Measurements from ENCODE around the gene GFRAL. TPM values are rescaled to one million over a fixed set of nuclear protein-coding genes. Genes with fewer than 3 reads are reported as not detected.

GFRAL gene
- total RNA-seq, 1 experiment from 2014 or later, result not detected

DNA sequence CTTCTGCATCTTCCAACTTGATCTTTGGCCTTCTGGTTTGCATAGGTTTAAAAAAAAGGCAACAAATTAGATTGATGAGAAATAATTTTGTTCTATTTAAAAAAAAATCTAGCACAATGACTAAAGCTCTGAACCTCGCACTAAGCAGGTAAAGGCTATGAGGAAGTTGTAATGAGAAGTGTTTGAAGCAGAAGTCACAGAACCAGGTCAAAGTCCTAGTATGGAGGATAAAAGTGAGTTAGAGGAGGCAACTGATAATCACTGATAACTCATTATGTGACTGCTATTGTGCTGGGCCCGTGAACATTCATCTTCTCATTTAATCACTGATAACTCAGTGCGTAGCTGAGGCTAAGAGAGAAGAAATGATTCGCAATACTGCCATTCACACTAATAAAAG is 46.1 kb upstream of the GFRAL start:
- H3K14ac ChIP-seq (ENCODE audit: insufficient read depth, low read length), result no peak overlapping the region
- Mint-ChIP-seq H3K4me3 (no peak overlapping the region), H3K27ac (no peak overlapping the region), H3K27me3 (ENCODE audit: low read depth) (no peaks in the 10 kb centered on the region), H3K36me3 (ENCODE audit: insufficient read depth in 1 of 3, low read depth in 3 of 3) (no peaks in the 10 kb centered on the region), H3K4me1 (peaks cover 16 to 19% of the 10 kb centered on the region in 2 experiments), H3K9me3 (no peaks in the 10 kb centered on the region)
- no peak overlapping the region for H4K91ac ChIP-seq (ENCODE audit: insufficient read length, low read depth, low read length)
- no peak overlapping the region for H3K18ac ChIP-seq (ENCODE audit: insufficient read length, low read depth, low read length)
- H3K9me3 ChIP-seq (ENCODE audit: control insufficient read depth, low read depth, low read length), result no peaks in the 10 kb centered on the region
- no peaks in the 10 kb centered on the region for H3K23me2 ChIP-seq (ENCODE audit: insufficient read length, low read depth, low read length, poor library complexity, severe bottlenecking)
- no peak overlapping the region for H3K27ac ChIP-seq (ENCODE audit: insufficient read length, low read depth, low read length)
- no peak overlapping the region for H4K5ac ChIP-seq (ENCODE audit: insufficient read length, low read depth, low read length)
- no peak overlapping the region for H3K23ac ChIP-seq (ENCODE audit: insufficient read length, low read depth, low read length)
- H2AK5ac ChIP-seq (ENCODE audit: insufficient read length, low read length), result no peak overlapping the region
- no peaks in the 10 kb centered on the region for H3K27me3 ChIP-seq (ENCODE audit: insufficient read depth, low read length)
- no peaks in the 10 kb centered on the region for H4K20me1 ChIP-seq (ENCODE audit: control insufficient read depth, insufficient read depth, insufficient read length)
- H2BK120ac ChIP-seq (ENCODE audit: low read depth, low read length, poor library complexity, severe bottlenecking), result no peak overlapping the region
- H2BK15ac ChIP-seq (ENCODE audit: low read depth, low read length), result no peak overlapping the region
- no peak overlapping the region for H2BK20ac ChIP-seq (ENCODE audit: low read depth, low read length, poor library complexity, severe bottlenecking)
- no peak overlapping the region for H2BK5ac ChIP-seq (ENCODE audit: insufficient read length, low read length)
- no peak for DNase-seq
- no peak overlapping the region for H3K4me2 ChIP-seq (ENCODE audit: insufficient read depth, insufficient read length, low read length)
- no peak overlapping the region for H3K9ac ChIP-seq (ENCODE audit: extremely low read depth, insufficient read length, low read length)
- H2AFZ ChIP-seq (ENCODE audit: low read length), result no peak overlapping the region
- WGBS (ENCODE audit: extremely low coverage, insufficient read length, low lambda C conversion rate), result no CpG with 5 or more reads among the region's 4 CpGs
- no peak overlapping the region for H3T11ph ChIP-seq (ENCODE audit: low read length)
- H4K8ac ChIP-seq (replicated peaks; ENCODE audit: insufficient read length, low read depth, low read length), result no peak overlapping the region
- H3K79me2 ChIP-seq (ENCODE audit: insufficient read depth, low read length), result no peaks in the 10 kb centered on the region
- no peaks in the 10 kb centered on the region for H3K79me1 ChIP-seq (ENCODE audit: insufficient read depth, low read depth, low read length, poor library complexity, severe bottlenecking)
- H3K4me1 ChIP-seq (ENCODE audit: insufficient read depth, low read length), result peaks cover 7% of the 10 kb centered on the region; the same call in 1 of the 2 replicates
- H3K4ac ChIP-seq (ENCODE audit: low read depth, low read length), result no peak overlapping the region
- H2BK12ac ChIP-seq (ENCODE audit: insufficient read length, low read depth, low read length), result no peak overlapping the region
- no peak overlapping the region for H3K56ac ChIP-seq (ENCODE audit: insufficient read length, low read depth, low read length)
- TF ChIP-seq, protein P1, sequence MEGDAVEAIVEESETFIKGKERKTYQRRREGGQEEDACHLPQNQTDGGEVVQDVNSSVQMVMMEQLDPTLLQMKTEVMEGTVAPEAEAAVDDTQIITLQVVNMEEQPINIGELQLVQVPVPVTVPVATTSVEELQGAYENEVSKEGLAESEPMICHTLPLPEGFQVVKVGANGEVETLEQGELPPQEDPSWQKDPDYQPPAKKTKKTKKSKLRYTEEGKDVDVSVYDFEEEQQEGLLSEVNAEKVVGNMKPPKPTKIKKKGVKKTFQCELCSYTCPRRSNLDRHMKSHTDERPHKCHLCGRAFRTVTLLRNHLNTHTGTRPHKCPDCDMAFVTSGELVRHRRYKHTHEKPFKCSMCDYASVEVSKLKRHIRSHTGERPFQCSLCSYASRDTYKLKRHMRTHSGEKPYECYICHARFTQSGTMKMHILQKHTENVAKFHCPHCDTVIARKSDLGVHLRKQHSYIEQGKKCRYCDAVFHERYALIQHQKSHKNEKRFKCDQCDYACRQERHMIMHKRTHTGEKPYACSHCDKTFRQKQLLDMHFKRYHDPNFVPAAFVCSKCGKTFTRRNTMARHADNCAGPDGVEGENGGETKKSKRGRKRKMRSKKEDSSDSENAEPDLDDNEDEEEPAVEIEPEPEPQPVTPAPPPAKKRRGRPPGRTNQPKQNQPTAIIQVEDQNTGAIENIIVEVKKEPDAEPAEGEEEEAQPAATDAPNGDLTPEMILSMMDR (conservative IDR thresholded peaks at IDR 0.05), result no peak

All from H9 (cell line).